GM21786 (cell line): ENCODE measurements around the gene OGFRL1.
A peak's percentile ranks its signal among the peaks of the same experiment; 100 is the strongest.

Experiments used
- ATAC-seq: cut with Tn5 transposase; IDR thresholded peaks from one replicate; pipeline ENCODE4 v1.9.1; 2021; ENCODE audit not compliant: unreplicated experiment

OGFRL1 gene

GRCh38 chr6:71284785-71285184 lies 3.8 kb upstream of the OGFRL1 start:
- ATAC-seq = no peak

DNA sequence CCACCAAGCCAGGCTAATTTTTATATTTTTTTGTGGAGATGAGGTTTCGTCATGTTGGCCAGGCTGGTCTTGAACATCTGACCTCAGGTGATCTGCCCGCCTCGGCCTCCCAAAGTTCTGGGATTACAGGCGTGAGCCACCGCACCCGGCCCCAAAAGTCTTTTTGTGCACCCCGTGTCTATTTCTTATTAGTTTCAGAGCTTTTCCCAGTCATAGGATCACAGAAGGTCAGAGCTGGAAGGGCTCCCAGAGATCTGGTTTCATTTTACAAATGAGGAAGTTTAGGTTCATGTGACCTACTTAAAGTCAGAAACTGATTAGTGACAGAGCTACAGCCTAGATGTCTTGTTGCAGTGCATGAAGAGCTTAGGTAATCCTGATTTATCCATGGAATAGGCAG lies 1.6 kb upstream of the OGFRL1 start:
- no peak for ATAC-seq

- no peak for ATAC-seq
Observed at GRCh38 chr6:71287926-71288227, 734 bp upstream of the OGFRL1 start.

- peak; percentile 18 for ATAC-seq
Observed at GRCh38 chr6:71289039-71289801, 609 bp downstream of the OGFRL1 start.

- ATAC-seq = no peak
Observed at GRCh38 chr6:71289802-71290175, 1.2 kb downstream of the OGFRL1 start.

DNA sequence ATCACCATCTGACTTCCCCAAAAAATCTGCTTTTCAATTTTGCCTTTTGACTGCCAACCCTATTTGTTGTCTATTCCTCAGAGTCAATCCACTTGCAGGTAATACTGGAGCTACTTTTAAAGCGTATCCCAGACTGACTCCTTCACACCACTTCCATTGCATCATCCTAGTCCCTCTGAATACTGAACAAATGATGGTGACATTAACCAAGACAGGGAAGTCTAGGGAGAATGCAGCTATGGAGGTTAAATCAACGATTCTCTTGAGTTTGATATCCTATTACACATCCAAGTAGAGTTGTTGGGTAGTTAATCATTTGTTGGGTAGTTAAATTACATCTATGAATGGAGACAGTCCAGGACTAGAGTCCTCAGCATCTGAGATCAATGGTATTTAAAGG lies 2.0 kb downstream of the OGFRL1 start:
- no peak for ATAC-seq

- no peak for ATAC-seq
Observed at GRCh38 chr6:71292001-71292400, 3.4 kb downstream of the OGFRL1 start.

- no peak for ATAC-seq
Observed at GRCh38 chr6:71294121-71294523, 5.5 kb downstream of the OGFRL1 start.

- ATAC-seq = no peak
Observed at GRCh38 chr6:71298459-71298858, 9.8 kb downstream of the OGFRL1 start.

- ATAC-seq = no peak
Observed at GRCh38 chr6:71299541-71300470, 11.2 kb downstream of the OGFRL1 start.

DNA sequence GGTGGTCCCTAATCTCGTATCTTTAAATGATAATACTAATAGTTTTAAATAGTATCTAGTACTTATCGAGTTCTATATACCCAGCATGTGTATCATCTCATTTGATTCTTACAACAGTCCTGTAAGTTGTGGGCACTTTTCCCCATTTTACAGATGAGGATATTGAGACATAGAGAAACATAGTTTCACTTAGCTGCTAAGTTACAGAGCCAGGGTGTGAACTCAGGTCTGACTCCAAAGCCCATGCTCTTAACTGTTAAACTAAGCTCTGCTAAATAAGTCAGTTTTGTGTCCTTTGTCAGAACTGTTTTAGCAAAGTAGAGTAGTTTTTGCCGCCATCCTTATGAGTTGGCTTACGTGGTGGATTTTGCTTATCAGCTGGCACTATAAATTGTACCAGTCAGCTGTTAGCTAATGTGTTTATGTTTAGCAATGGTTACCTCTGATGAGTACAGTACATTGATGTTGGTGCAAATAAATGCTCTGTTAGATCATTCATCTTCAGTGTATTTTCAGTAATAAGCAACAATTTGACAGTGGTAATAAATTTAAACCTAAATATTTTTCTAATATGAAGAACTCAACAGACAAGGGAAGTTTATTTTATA lies 12.1 kb downstream of the OGFRL1 start:
- ATAC-seq = no peak

DNA sequence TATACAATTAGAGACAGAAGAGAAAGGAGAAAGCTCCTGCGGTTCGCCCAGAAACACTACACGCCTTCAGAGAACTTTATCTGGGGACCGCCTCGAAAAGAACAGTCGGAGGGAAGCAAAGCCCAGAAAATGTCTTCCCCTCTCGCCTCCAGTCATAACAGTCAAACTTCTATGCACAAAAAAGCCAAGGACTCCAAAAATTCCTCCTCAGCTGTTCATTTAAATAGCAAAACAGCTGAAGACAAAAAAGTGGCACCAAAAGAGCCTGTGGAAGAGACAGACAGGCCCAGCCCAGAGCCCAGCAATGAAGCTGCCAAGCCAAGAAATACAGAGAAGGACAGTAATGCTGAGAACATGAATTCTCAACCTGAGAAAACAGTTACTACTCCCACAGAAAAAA lies 12.9 kb downstream of the OGFRL1 start:
- no peak for ATAC-seq

GRCh38 chr6:71309656-71310055 lies 21.0 kb downstream of the OGFRL1 start:
- no peak for ATAC-seq

DNA sequence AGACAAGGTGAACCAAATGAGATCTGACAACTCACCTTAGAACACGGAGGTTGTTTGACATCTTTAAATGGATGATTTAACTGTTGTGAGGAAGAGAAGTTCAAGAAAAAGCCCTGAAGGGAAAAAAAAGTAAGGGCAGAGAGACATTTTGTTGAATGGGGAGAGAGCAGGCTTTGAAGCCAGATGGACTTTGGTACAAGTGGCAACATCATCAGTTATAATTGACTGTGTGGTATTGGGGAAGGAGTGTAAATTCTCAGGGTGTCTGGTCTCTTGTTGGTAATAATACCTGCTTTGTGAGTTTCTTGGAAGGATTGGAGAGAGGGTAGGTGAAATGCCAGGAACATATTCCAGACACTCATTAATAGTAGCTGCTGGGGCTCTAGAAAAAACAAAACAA lies 21.6 kb downstream of the OGFRL1 start:
- ATAC-seq = no peak

DNA sequence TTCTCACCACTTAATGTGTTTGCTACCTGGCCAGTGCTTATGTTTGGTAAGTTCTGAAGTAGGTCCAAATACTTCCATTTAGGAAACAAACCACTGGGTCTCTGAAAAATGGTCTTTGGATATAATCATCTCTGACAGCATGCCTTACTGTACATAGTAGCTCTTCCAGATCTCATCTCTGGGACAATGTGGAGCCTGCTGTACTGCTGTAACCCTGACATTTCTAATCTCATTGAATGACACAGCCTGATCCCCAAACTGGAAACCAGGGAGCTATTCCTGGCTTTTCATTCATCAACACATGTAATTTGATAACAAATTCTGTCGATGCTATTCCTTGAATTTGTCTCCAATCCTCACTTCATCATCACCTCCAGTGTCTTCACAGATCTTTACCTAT lies 23.5 kb downstream of the OGFRL1 start:
- ATAC-seq = no peak

- ATAC-seq = no peak
Observed at GRCh38 chr6:71317441-71317840, 28.8 kb downstream of the OGFRL1 start.

DNA sequence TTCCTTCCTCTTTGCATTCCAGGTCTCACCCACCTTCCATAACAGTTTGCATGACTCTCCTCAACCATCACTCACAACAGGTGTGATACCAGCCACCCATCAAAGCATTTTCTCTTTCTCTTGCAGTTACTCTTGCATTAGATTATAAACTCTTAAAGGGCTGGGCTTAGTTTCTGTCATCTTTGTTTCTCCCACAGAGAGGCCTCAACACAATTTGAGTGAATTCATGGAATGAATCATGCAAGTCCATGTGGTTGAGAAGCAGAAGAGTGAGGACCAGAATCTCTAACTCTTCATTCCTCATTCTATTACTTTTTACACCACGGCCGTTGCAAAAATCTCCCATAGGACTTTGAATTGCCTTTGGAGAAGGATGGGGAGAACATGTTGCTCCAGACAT lies 31.4 kb downstream of the OGFRL1 start:
- no peak for ATAC-seq

DNA sequence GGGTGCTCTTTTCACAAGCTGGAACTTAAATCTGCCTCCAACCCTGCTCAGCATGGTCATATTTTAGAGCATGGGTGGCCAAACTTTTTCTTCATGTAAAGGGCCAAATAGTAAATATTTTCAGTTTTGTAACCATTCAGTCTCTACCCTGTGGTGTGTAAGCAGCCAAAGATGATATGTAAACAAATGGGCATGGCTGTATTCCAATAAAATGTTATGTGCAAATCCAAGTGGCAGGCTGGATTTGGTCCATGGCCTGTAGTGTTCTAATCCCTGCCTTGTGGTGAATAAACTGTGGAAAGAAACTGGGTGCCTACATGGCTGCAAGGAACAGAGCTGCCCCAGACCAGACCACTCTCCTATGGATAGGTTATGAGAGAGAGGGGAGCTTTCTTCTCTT lies 32.7 kb downstream of the OGFRL1 start:
- ATAC-seq = no peak

DNA sequence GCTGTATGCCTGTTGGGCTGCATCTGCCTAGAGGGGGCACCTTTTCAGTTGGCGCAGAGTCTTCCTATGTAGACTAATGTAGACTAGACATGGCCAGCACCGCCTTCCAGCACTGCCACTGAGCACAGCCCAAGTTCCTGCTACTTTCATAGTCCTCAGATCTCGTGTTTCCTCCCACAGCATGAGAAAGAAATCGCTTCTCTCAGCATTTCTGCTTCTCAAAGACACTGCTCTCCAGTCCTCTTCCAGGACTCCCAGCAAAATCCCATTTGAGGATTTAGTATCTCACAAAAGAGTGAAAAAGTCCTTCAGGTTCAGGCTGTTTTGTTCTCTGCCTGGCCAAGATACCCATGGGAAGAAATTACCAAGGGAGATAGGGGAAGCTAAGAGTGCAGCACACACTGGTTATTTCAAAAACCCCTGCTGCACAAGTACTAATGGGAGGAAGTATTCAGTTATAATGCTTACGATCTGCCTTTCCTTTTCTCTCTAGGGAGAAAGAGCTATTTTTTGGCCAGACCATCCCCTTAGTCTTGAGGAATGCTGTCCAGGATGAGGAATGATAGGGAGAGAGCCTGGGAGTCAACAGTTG lies 35.7 kb downstream of the OGFRL1 start:
- ATAC-seq = no peak

DNA sequence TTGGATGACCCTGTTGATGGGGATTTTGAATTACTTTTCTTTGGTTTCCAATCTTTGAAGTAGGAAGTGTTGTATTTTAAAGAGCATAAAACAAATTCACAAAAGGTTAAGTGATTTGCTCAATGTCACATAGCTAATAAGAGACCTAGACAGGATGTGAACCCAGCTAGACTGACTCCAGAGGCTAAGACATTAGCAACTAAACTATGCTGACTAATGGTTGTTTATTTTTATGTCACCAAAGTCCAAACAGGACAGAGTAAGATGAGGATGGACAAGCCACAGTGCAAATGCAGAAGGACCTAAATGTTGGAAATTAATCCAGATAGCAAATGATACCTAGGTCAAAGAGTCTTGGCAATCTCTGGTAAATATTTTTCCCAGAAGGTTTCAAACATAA lies 38.0 kb downstream of the OGFRL1 start:
- no peak for ATAC-seq

DNA sequence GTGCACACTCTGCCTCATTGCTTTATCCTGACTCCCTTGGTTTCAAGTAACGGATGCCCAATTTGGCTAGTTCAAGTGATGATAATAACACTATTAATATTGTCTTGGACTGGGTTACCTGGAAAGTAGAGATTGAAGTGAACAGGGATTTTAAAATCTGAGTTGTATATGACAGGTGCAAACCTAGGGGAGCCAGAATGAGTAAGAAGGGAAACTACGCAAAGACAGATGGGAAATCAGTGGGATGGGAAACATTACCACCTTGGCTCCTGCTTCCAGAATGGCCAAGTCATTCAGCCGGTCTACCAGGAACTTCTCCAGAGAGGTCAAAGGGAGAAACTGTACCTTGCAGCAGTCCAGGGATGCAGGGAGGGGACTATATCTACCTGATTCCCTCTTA lies 41.9 kb downstream of the OGFRL1 start:
- no peak for ATAC-seq

DNA sequence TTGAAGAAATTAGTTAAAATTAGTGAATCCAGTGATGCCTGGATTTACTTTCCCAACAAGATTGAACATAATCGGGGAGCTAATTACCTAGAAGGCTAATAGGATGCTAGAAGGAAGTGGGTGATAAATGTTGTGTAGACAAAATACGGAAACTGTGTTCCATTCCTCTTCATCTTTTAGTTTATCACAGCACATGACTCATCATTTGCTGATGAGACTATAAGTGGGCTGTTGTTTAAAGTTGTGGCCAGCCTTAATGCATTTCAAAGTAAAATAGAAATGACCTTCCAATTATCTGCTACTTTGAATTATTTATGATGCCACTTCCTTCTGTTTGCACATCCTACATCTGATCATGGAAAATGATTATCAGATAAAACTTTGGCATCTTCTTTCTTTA lies 43.4 kb downstream of the OGFRL1 start:
- ATAC-seq = no peak
